ENCODE data around the gene CXCL14.
"Not testable (repeated sequence)": the region's sequence is repeated elsewhere in the genome, so short reads cannot be mapped to it uniquely, and the experiment has no call there.

The CXCL14 gene

DNA sequence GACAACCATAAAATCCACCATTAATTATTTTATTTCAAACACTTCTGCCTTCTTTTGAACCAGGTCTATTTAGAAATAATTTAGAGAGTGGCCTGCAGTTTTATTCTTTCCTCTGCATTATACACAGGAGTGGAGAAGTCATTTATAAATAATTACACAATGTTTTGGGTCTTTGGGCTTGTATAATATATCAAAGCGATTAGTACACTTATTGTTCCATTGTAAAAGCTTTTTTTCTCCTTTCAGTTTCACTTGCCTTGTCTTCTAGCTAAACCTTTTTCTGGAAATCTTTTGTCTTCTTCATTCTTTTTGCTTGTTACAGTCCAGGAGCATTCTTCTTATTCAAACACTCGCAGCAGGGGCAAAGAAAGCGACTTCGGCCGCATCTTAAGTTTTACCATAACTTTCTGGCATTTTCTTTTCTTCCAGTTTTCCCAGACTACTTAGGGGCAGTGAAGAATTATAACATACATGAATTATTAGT is 35.7 kb downstream of the CXCL14 start:
- DNase-seq (ENCODE audit: low spot score): no peak

DNA sequence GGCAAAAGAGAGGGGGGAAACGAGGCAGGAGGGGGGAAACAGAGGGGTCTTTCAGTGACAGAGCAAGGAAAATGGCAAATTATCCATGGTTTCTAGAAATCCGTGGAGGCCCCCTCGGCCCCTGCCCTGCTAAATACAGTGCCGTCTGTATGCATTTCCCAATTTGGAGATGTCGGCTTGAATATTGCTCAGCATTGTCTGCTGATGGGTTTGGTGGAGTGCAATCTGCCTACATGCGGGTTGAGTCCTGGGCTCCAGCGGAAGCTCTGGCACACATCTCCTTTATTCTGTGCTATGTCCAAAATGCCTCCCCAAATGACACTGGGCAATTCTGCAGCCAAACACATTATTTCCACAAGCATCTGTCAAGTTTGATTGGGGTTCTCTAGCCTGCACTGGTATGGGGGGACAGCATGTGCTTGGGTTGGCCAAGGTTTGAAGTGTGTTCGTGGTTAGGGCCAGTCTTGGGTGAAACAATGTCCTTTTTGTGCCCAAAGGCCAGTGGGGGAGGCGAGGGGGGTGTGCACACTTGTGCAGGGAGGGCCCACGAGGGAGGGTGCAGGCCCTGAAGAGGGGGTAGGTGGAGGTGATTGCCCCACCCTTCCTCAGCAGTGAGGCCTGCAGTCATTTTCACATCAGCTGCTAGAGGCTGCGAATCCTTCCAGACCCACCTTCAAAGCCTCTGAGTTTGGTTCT is 36.8 kb downstream of the CXCL14 start:
- DNase-seq (ENCODE audit: low spot score): no peak

DNA sequence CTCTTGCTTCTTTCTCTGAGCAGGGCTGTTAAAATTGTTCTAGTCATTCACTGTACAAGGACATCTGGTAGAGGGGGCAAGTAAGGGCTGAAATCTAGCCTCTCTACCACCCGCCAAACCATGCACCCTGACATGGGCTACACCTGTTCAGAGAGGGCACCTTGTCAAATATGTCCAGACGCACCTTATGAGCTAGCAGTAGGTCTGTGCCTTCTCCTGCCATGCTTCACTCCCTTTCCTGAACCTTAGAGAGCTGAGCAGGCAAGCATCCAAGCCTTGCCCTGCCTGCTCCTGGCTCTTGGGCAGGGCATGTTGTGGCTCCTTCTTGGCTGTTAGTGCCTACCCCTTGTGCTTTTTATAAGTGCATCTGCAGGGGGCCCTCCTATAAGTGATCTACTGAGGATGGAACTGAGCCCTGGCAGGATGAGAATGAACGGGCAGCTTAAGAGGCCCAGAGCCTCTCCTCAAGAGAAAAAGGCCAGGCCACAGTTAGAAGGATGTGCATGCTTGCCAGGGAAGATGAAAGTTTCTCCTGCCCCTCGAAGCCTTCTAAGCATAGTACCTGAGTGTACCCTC is 39.3 kb downstream of the CXCL14 start:
- DNase-seq (ENCODE audit: low spot score): no peak

DNA sequence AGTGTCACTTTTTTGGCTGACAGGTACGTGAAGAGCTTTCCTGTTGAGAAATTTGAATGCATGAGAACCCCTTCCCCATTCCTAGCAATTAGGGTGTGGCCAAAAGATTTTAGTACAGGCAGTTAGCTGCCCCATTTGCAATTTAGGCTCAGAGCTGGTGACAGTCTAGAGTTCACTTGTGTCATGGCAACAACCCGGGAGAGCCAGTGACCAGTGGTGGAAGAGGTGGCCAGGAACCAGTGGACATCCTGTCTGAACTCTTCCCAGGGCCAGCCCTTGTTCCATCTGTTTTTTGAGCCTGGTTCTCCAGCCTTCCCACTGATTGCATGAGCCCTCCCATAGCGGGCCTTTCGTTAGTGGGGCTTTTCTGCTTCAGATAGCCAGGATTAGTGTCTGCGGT is 40.5 kb downstream of the CXCL14 start:
- DNase-seq (ENCODE audit: low spot score): no peak

GRCh38 chr5:135537745-135538144 is 41.0 kb downstream of the CXCL14 start:
- DNase-seq (ENCODE audit: low spot score): no peak

DNA sequence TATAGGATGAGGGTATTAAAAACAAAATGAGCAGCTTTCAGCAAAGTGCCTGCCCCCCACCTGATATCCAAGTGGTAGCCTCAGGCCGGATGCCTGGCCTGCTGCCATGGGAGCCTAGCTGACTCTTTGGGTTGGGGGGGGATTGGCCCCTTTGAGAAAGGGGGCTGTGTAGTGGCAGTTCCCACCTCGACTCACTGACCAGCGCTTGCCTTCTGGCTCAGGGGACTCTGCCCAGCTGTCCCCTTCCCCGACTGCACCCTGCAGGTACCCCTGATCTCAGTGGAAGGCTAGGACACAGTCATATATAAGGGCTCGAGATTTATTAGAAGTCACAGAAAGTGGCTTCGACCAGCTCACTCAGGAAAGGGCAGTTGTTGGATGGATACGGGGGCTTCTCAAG is 41.5 kb downstream of the CXCL14 start:
- DNase-seq (ENCODE audit: low spot score): no peak

DNA sequence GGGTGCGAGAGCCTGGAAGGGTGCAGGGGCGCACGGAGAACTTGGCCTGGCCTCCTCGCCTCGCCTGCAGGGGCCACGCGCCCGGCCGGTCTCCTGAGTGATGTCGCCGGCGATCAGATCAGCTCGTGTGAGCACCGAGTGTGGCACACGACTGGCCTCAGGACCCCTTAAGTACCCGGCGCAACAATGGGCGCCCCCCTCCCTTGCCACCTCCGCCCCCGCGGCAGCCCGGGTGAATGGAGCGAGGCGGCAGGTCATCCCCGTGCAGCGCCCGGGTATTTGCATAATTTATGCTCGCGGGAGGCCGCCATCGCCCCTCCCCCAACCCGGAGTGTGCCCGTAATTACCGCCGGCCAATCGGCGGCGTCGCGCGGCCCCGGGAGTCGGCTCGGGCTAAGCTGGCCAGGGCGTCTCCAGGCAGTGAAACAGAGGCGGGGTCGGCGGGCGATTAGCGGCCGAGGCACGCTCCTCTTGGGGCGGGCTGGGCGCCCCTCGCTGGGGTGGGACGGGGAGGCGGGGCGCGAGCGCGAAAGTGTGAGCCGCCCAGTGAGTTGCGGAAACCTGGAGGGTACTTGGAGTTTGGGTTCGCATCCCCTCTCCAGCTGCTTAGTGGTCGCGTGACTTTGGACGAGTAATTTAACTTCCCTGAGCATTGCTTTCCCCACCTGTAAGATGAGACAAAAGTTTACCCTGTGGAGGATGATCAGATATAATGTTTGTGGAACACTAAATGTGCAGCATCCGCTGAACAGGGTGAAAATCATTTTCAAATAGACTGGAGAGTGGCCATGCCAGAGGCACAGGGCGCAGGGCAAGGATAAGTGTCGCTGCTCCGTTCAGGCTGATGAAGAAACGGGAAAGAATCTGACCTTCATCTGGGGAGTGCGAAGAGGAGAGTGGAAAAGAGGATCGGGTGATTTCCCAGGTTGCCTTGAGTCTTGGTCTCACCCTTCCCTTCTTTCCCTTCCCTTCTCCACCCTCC is 42.7 kb downstream of the CXCL14 start, which contains the start of gene NEUROG1:
Gene NEUROG1 (minus strand): TSS at position 145 of the 982 bp plus-strand sequence. CDS start 274 bp downstream, outside the sequence.
- no peak for DNase-seq (ENCODE audit: low spot score)

DNA sequence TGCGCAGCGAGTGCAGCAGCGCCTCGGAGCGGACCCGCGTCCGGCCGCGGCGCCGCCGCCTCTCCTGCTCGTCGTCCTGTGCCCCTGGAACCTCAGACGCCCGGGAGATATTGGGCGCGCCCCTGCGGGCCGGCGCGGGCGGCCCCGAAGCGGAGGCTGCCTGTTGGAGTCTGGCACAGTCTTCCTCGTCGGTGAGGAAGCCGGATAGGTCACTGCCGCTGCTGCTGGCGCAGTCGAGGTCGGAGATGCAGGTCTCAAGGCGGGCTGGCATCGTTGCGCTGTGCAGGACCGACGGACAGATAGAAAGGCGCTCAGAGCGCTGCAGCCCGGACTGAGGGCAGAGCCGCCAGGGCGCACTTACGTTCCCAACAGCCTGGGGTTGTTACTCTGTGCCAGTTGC is 43.4 kb downstream of the CXCL14 start:
- DNase-seq (ENCODE audit: low spot score): no peak

GRCh38 chr5:135534609-135535419 is 44.0 kb downstream of the CXCL14 start:
- DNase-seq (ENCODE audit: low spot score): no peak

DNA sequence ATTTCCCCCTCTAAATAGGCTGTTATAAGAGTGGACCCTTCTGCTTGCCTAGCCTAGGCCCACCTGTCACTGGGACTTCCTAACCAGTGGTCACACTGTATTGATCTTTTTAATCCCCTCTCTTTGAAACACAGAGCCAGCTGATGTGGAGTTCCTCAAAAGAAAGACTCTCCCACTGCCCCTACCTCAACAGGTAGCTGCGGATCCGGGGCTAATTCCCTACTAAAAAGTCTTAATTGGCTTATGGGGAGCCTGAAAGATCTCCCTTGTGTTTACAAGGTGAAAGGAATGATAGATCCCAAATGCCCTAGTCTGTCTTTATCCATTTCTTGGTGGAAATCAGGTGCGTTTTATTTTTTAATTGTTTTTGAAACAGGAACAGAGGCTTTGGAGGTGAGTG is 45.0 kb downstream of the CXCL14 start:
- DNase-seq (ENCODE audit: low spot score): no peak

GRCh38 chr5:135533334-135533733 is 45.5 kb downstream of the CXCL14 start:
- no peak for DNase-seq (ENCODE audit: low spot score)

DNA sequence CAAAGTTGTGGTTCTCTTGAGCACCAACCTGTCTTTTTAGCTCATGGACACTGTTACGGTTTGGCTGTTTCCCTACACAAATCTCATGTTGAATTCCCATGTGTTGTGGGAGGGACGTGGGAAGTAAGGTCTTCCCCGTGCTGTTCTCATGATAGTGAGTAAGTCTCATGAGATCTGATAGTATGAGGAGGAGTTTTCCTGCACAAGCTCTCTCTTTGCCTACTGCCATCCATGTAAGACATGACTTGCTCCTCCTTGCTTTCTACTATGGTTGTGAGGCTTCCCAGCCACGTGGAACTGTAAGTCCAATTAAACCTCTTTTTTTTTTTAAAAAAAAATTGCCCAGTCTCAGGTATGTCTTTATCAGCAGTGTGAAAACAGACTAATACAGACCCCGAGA is 49.2 kb downstream of the CXCL14 start:
- not testable (repeated sequence) for DNase-seq (ENCODE audit: low spot score)

DNA sequence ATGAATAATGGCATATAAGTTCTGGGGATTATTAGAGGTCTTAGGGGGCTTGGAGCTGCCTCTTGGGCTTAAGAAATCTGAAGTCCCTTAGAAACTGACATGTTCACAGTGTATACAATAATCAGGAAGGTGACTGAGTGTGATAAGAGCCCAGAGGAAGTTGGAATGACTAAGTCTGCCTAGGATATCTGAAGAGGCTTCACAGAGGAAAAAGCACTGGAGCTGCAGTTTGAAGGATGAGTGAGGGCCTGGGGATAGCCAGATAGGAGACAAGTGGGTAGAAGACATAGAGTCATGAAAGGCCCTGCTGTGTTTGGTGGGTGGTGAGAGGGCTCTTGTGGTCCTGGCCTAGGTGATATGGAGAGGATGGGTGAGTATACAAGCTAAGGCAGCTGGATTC is 51.9 kb downstream of the CXCL14 start:
- no peak for DNase-seq (ENCODE audit: low spot score)

GRCh38 chr5:135521964-135522363 is 56.8 kb downstream of the CXCL14 start:
- no peak for DNase-seq (ENCODE audit: low spot score)

Data from COLO829 (cell line).